Measurements from ENCODE around the gene BMP6. TPM values are rescaled to one million over a fixed set of nuclear protein-coding genes. Genes with fewer than 3 reads are reported as not detected.

Gene BMP6
- total RNA-seq, 2 experiments from 2014 or later = 0.38 to 1.1 TPM

- intact Hi-C loops (cut with micrococcal nuclease; ENCODE audit: unreplicated experiment) = no loop called here
- Histone ChIP-seq H3K9me2 (ENCODE audit: insufficient read depth, low read length) (no peaks in the 10 kb centered on the region), H4K20me1 (ENCODE audit: insufficient read depth, low read length) (no peaks in the 10 kb centered on the region), H3K4me3 (ENCODE audit: low read depth, low read length, poor library complexity, severe bottlenecking) (no peak overlapping the region), H3K79me2 (ENCODE audit: insufficient read depth, low read depth, low read length) (no peaks in the 10 kb centered on the region), H3K27ac (ENCODE audit: low read depth, low read length, poor library complexity, severe bottlenecking) (no peak overlapping the region), H2AFZ (ENCODE audit: low read length) (no peak overlapping the region), H3K4me2 (ENCODE audit: low read length) (no peak overlapping the region), H3K4me1 (ENCODE audit: insufficient read depth, low read length, poor library complexity, severe bottlenecking) (no peaks in the 10 kb centered on the region), H3K36me3 (ENCODE audit: insufficient read depth, low read length) (no peaks in the 10 kb centered on the region), H3K9me3 (ENCODE audit: low read length) (no peaks in the 10 kb centered on the region)
- no TSS peak for BruUV-seq (replicated peaks)
- CTCF ChIA-PET (ENCODE audit: unreplicated experiment) = no interaction called here
- TF ChIP-seq CTCF (conservative IDR thresholded peaks at IDR 0.05; ENCODE audit: low read length) (no peak), EZH2phosphoT487 (IDR thresholded peaks at IDR 0.05; ENCODE audit: borderline replicate concordance, low read depth, low read length) (no peak)
- DNase-seq (ENCODE audit: low spot score) = no peak
- POLR2A ChIA-PET = no interaction called here
Observed at GRCh38 chr6:7684843-7685242, 41.1 kb upstream of the BMP6 start.

GRCh38 chr6:7685276-7685675, 40.6 kb upstream of the BMP6 start:
- H3K4me2 ChIP-seq (ENCODE audit: low read length) = no peak overlapping the region
- H3K9me2 ChIP-seq (ENCODE audit: insufficient read depth, low read length) = no peaks in the 10 kb centered on the region
- no peaks in the 10 kb centered on the region for H4K20me1 ChIP-seq (ENCODE audit: insufficient read depth, low read length)
- H3K9me3 ChIP-seq (ENCODE audit: low read length) = no peaks in the 10 kb centered on the region
- no peak overlapping the region for H3K27ac ChIP-seq (ENCODE audit: low read depth, low read length, poor library complexity, severe bottlenecking)
- H3K4me3 ChIP-seq (ENCODE audit: low read depth, low read length, poor library complexity, severe bottlenecking) = no peak overlapping the region
- no TSS peak for BruUV-seq (replicated peaks)
- no peaks in the 10 kb centered on the region for H3K79me2 ChIP-seq (ENCODE audit: insufficient read depth, low read depth, low read length)
- DNase-seq (ENCODE audit: low spot score) = no peak
- TF ChIP-seq CTCF (conservative IDR thresholded peaks at IDR 0.05; ENCODE audit: low read length) (no peak), EZH2phosphoT487 (IDR thresholded peaks at IDR 0.05; ENCODE audit: borderline replicate concordance, low read depth, low read length) (no peak)
- no peaks in the 10 kb centered on the region for H3K4me1 ChIP-seq (ENCODE audit: insufficient read depth, low read length, poor library complexity, severe bottlenecking)
- no peak overlapping the region for H2AFZ ChIP-seq (ENCODE audit: low read length)
- ChIA-PET CTCF (ENCODE audit: unreplicated experiment) (no interaction called here), POLR2A (no interaction called here)
- intact Hi-C loops (cut with micrococcal nuclease; ENCODE audit: unreplicated experiment) = no loop called here
- no peaks in the 10 kb centered on the region for H3K36me3 ChIP-seq (ENCODE audit: insufficient read depth, low read length)

- DNase-seq (ENCODE audit: low spot score) = no peak
- TF ChIP-seq EZH2phosphoT487 (IDR thresholded peaks at IDR 0.05; ENCODE audit: borderline replicate concordance, low read depth, low read length) (no peak), CTCF (conservative IDR thresholded peaks at IDR 0.05; ENCODE audit: low read length) (no peak)
- intact Hi-C loops (cut with micrococcal nuclease; ENCODE audit: unreplicated experiment) = no loop called here
- Histone ChIP-seq H3K27ac (ENCODE audit: low read depth, low read length, poor library complexity, severe bottlenecking) (no peak overlapping the region), H3K4me1 (ENCODE audit: insufficient read depth, low read length, poor library complexity, severe bottlenecking) (no peaks in the 10 kb centered on the region), H3K4me3 (ENCODE audit: low read depth, low read length, poor library complexity, severe bottlenecking) (no peak overlapping the region), H3K4me2 (ENCODE audit: low read length) (no peak overlapping the region), H3K36me3 (ENCODE audit: insufficient read depth, low read length) (no peaks in the 10 kb centered on the region), H3K9me3 (ENCODE audit: low read length) (no peaks in the 10 kb centered on the region), H3K79me2 (ENCODE audit: insufficient read depth, low read depth, low read length) (no peaks in the 10 kb centered on the region), H2AFZ (ENCODE audit: low read length) (no peak overlapping the region), H3K9me2 (ENCODE audit: insufficient read depth, low read length) (no peaks in the 10 kb centered on the region), H4K20me1 (ENCODE audit: insufficient read depth, low read length) (no peaks in the 10 kb centered on the region)
- BruUV-seq (replicated peaks) = no TSS peak
- CTCF ChIA-PET (ENCODE audit: unreplicated experiment) = no interaction called here
- POLR2A ChIA-PET = interaction anchor here (1.5 kb wide), 1 partner anchor 12 kb away, joined by 5 read pairs; no protein-coding TSS in a partner anchor
Observed at GRCh38 chr6:7687145-7688111, 38.5 kb upstream of the BMP6 start.

All from OCI-LY7 (cell line).